ENCODE results near the gene TBATA. TPM values are rescaled to one million over a fixed set of nuclear protein-coding genes. Genes with fewer than 3 reads are reported as not detected.
"Not testable (repeated sequence)": the region's sequence is repeated elsewhere in the genome, so short reads cannot be mapped to it uniquely, and the experiment has no call there.

TBATA gene
- total RNA-seq, 1 donor from 2014 or later, result not detected

GRCh38 chr10:70770001-70770400 lies 15.2 kb downstream of the TBATA start:
- Mint-ChIP-seq H3K27me3 (ENCODE audit: unreplicated experiment) (peaks cover 7% of the 10 kb centered on the region), H3K36me3 (ENCODE audit: unreplicated experiment) (peaks cover 21% of the 10 kb centered on the region), H3K4me1 (ENCODE audit: low read depth, unreplicated experiment) (no peaks in the 10 kb centered on the region), H3K27ac (ENCODE audit: unreplicated experiment) (no peak overlapping the region), H3K4me3 (ENCODE audit: unreplicated experiment) (no peak overlapping the region), H3K9me3 (ENCODE audit: unreplicated experiment) (peaks cover 12% of the 10 kb centered on the region)
- DNase-seq, result no peak
- no peak for TF ChIP-seq CTCF (IDR thresholded peaks at IDR 0.05; ENCODE audit: partially characterized antibody, unreplicated experiment)

- H3K4me3 Mint-ChIP-seq (ENCODE audit: unreplicated experiment), result no peak overlapping the region
- no peak for DNase-seq
- peaks cover 22% of the 10 kb centered on the region for H3K36me3 Mint-ChIP-seq (ENCODE audit: unreplicated experiment)
- H3K27me3 Mint-ChIP-seq (ENCODE audit: unreplicated experiment), result peaks cover 6% of the 10 kb centered on the region
- H3K9me3 Mint-ChIP-seq (ENCODE audit: unreplicated experiment), result peaks cover 12% of the 10 kb centered on the region
- no peak overlapping the region for H3K27ac Mint-ChIP-seq (ENCODE audit: unreplicated experiment)
- no peaks in the 10 kb centered on the region for H3K4me1 Mint-ChIP-seq (ENCODE audit: low read depth, unreplicated experiment)
- TF ChIP-seq CTCF (IDR thresholded peaks at IDR 0.05; ENCODE audit: partially characterized antibody, unreplicated experiment), result no peak
Observed at GRCh38 chr10:70769121-70769520, 16.1 kb downstream of the TBATA start.

- DNase-seq; H3K27ac Mint-ChIP-seq (ENCODE audit: unreplicated experiment); H3K4me3 Mint-ChIP-seq (ENCODE audit: unreplicated experiment); H3K27me3 Mint-ChIP-seq (ENCODE audit: unreplicated experiment); H3K4me1 Mint-ChIP-seq (ENCODE audit: low read depth, unreplicated experiment): not testable (repeated sequence)
- Mint-ChIP-seq H3K9me3 (ENCODE audit: unreplicated experiment) (peaks cover 12% of the 10 kb centered on the region), H3K36me3 (ENCODE audit: unreplicated experiment) (peaks cover 19% of the 10 kb centered on the region)
Observed at GRCh38 chr10:70768026-70768685, 17.0 kb downstream of the TBATA start.

- peaks cover 2% of the 10 kb centered on the region for H3K27me3 Mint-ChIP-seq (ENCODE audit: unreplicated experiment)
- H3K9me3 Mint-ChIP-seq (ENCODE audit: unreplicated experiment), result peaks cover 11% of the 10 kb centered on the region
- H3K4me1 Mint-ChIP-seq (ENCODE audit: low read depth, unreplicated experiment), result peaks cover 8% of the 10 kb centered on the region
- peak; percentile 3 for DNase-seq
- H3K4me3 Mint-ChIP-seq (ENCODE audit: unreplicated experiment), result no peak overlapping the region
- H3K27ac Mint-ChIP-seq (ENCODE audit: unreplicated experiment), result no peak overlapping the region
- H3K36me3 Mint-ChIP-seq (ENCODE audit: unreplicated experiment), result peaks cover 17% of the 10 kb centered on the region
- no peak for TF ChIP-seq CTCF (IDR thresholded peaks at IDR 0.05; ENCODE audit: partially characterized antibody, unreplicated experiment)
Observed at GRCh38 chr10:70765794-70766594, 19.2 kb downstream of the TBATA start.

- TF ChIP-seq CTCF (IDR thresholded peaks at IDR 0.05; ENCODE audit: partially characterized antibody, unreplicated experiment), result no peak
- Mint-ChIP-seq H3K27ac (ENCODE audit: unreplicated experiment) (no peak overlapping the region), H3K27me3 (ENCODE audit: unreplicated experiment) (peaks cover 3% of the 10 kb centered on the region), H3K9me3 (ENCODE audit: unreplicated experiment) (peaks cover 11% of the 10 kb centered on the region), H3K36me3 (ENCODE audit: unreplicated experiment) (peaks cover 17% of the 10 kb centered on the region), H3K4me3 (ENCODE audit: unreplicated experiment) (no peak overlapping the region), H3K4me1 (ENCODE audit: low read depth, unreplicated experiment) (peaks cover 21% of the 10 kb centered on the region)
- DNase-seq, result peak; percentile 3
Observed at GRCh38 chr10:70763567-70763966, 21.6 kb downstream of the TBATA start.
